MV-4-11 (cell line): ENCODE measurements around the gene SPCS3.
A peak's percentile ranks its signal among the peaks of the same experiment; 100 is the strongest.
"Not testable (repeated sequence)": the region's sequence is repeated elsewhere in the genome, so short reads cannot be mapped to it uniquely, and the experiment has no call there.

Experiments
- DNase-seq: peaks from one replicate; lab custom pipeline; 2025; lab: John Stamatoyannopoulos, UW

Gene SPCS3

DNA sequence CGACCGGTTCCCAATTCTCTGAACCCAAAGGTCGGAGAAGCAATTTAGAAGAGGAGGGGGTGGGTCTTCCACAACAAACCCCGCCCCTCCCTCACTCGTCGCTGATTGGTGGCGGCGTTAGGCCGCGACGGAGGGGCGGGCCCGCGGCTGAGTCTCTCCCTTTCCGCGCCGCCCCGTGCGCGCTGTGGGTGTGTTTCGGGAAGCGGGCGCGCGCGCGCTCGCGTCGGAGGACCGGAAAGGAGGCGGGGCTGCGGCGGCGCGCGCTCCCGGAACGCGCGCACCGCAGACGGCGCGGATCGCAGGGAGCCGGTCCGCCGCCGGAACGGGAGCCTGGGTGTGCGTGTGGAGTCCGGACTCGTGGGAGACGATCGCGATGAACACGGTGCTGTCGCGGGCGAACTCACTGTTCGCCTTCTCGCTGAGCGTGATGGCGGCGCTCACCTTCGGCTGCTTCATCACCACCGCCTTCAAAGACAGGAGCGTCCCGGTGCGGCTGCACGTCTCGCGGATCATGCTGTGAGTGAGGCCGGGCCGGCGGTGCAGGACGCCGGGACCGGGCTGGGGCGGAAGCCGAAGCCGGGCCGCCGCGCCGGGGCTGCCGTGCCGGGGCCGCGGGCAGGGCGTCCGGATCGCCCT, at the start of gene SPCS3:
TSS of gene SPCS3 (plus strand) at position 263 of the 636 bp plus-strand sequence. CDS start at position 374, 111 bp downstream.
- DNase-seq: peak; percentile 93

DNA sequence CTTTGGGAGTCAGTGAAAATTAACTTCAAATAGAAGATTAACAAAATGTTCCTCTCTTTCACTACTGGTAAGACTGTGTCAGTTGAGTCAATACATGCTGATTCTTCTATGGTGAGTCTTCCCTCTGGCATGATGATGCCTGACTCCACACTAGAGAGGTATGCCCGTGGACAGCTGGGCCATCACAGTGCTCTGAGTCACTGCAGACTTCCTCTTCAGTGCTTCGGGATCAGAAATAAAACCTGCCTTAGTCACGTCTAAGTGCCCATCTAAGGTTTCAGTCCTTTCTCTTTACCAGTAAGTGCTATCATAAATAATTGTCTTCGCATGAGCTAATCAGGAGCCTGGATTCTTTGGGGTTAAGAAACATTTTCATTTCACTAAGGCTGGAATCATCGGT, 49.1 kb upstream of the SPCS3 start:
- no peak for DNase-seq

DNA sequence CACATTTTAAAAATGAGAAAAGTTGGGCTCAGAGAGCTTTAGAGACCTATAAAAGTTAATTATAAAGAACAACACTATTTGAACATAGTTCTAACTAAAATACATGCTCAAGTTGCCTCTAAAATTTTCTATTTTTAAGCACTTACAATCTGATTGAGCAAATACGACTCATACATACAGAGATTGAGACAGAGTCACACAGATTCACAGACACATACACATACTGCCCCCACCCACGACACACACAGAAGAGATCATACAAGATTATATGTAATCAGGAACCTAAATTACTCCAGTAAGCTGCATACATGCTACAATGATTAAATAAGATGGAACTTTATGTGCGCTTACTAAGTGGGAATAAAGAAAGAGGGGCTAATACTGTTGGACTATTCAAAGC, 48.0 kb upstream of the SPCS3 start:
- no peak for DNase-seq

DNA sequence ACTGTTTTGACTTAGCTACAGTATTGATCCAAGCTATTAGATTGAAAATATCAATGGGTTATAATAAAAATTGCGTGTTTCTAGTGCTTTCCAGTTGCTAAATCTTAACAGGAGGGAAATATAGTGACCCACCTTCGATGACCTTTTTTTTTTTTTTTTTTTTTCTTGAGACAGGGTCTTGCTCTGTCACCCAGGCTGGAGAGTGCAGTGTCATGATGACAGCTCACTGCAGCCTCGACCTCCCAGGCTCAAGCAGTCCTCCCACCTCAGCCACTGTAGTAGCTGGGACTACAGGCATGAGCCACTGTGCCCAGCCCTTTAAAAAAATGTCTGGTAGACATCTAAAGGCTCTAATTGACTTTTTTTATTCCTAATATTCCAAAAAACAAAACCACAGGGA, 47.0 kb upstream of the SPCS3 start:
- DNase-seq: no peak

DNA sequence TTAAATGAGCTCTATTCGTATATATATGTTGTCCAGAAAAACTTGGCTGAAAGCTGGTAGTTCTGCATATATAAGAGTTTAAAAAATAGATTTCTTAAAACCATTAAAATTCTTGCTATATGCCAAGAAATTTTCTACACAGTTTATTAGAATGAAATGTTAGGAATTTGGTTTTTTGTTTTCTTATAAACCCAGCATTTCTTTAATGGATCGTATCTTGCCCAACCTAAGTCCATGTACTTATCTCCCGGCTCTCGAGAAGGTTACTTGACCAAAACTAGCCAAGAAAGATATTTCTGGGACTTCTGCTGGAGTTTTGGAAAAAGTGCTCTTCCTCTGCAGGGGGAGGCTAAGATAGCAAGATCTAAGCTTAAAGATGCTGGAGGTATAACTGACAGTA, 46.0 kb upstream of the SPCS3 start:
- no peak for DNase-seq

DNA sequence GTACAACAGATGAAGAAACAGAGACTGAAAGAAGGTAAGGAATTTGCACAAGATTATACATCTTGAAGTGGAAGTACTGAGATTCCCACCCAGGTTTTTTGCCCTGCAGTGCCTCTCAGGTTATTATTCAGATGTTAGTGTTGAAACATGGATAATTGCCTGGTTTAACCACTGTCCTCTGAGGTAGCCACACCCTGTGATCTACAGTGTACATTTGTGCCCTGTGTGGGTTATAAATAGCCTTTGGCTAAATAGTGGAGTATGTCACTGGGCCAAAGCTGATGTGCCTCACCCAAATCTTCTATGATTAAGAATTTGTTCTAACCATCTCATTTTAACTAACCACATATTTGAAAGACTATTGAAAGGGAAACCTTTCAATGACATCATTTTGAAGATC, 45.3 kb upstream of the SPCS3 start:
- DNase-seq: no peak

DNA sequence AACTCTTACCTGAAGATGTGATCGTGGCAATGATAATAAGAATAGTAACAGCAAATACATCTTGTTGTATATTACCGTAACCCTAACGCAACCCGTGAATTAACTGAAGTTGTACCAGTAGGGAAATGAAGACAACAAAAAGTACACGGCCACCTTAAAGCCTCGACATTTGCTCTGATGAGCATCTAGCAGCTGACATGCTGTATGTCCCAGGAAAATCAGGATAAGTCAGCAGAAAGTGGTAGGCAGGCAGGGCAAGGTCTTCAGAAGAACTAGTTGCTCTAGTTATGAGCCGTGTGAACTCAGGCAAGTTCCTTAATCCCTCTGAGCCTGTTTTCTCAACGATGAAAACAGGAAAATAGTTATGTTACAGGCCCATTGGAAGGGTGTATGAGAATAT, 43.1 kb upstream of the SPCS3 start:
- no peak for DNase-seq

DNA sequence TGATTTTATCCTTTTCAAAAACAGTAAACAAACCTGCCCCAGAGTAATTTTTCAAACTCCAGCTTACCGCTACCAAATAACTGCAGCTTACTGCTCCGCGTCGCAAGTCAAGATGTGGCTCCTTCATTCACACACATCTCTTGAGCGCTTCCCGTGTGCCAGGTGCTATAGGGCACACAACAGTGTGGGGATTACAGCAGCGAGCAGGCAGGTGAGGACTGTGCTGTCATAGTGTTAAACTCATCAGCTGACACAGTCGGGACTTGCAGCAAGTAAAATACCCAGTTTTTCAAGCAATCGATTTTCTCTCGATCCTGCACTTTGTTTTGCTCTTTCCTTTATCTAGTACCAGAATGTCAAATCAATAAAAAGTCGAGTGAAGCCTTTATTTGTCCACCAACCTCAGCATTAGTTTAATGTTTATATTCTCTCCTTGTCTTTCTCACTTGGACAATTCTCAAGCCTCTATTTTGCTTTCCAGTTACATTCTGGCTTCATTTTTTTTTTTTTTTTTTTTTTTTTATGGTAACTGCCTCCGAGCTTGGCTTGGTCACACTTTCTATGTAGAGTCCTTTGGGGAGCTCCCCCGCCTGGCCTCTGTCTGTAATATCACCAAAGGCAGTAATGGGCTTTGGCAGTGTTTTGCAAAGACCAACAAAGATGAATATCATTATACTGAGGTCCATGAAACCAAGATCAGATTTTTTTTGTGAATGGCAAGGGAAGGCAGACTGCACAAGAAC, 42.4 kb upstream of the SPCS3 start:
- DNase-seq: peak; percentile 27

DNA sequence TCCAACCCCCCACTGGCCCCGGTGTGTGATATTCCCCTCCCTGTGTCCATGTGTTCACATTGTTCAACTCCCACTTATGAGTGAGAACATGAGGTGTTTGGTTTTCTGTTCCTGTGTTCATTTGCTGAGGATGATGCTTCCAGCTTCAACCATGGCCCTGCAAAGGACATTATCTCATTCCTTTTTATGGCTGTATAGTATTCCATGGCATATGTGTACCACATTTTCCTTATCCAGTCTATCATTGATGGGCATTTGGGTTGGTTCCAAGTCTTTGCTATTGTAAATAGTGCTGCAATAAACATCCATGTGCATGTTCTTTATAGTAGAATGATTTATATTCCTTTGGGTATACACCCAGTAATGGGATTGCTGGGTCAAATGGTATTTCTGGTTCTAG, 40.2 kb upstream of the SPCS3 start:
- DNase-seq: not testable (repeated sequence)

DNA sequence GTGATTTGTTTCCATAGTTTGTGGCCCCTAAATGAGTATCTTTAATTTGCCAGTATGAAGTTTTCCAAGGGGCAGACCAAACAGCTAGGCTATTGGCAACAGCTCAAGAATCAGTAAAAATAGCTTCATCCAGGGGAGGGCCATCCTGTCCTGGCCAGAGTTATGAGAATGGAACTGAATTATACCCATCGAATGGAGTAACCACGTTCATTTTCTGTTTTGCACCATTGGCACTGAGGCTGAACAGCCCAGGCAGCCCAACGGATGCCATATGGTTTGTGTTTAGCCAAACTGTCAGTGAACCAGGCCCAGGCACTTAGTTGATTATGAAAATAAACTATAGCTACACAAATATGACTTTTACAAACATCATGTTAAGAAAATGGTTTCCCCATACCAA, 33.0 kb upstream of the SPCS3 start:
- DNase-seq: no peak

DNA sequence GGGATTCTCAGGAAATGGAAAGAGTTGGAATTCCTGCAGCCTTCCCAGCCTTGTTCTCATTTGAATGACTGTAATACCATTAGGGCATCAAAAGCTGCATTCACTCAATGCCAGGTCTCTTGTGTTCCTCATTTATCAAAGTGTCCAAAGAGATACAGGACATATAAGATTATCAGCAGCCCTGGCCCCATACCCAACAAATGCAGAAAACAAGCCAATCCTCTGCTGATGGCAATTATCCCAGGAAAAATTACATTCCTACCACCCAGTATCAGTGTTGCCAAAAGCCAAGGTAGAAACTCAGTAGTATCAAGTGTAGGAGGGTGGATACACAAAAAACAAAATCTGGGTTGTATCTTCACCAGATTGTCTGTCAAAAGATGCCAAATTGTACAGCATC, 32.2 kb upstream of the SPCS3 start:
- DNase-seq: no peak

DNA sequence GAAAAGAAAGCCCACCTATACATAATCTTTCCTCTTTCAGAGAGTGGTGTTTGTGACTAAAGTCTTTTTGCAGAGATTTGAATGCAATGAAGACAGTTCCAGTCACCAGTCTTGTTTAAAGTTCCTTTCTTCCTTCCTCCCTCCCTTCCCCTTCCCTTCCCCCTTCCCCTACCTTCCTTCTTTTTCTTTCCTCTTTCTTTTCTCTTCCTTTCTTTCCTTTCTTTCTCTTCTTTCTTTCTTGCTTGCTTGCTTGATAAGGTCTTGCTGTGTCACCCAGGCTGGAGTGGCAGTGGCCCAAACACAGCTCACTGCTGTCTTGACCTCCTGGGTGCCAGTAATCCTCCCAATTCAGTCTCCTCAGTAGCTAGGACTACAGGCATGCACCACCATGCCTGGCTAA, 31.7 kb upstream of the SPCS3 start:
- DNase-seq: no peak

DNA sequence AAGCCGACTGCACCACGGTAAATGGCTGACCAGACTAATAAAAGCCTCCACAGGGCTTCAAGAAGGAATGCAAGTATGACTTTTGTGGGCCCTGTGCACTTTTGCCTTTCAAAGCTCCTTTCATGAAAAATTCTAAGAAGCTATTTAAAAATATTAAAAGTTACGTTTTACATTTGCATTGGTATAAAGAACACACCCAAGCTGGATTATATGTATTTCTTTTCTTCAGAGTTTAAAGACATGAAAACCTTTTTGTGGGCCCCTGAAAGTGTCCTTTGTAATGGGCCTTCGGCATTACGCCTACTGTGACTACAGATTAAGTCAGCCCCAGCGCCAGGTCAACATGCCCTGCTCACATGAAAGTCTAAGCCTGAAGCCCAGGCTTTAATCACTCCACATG, 30.2 kb upstream of the SPCS3 start:
- no peak for DNase-seq

DNA sequence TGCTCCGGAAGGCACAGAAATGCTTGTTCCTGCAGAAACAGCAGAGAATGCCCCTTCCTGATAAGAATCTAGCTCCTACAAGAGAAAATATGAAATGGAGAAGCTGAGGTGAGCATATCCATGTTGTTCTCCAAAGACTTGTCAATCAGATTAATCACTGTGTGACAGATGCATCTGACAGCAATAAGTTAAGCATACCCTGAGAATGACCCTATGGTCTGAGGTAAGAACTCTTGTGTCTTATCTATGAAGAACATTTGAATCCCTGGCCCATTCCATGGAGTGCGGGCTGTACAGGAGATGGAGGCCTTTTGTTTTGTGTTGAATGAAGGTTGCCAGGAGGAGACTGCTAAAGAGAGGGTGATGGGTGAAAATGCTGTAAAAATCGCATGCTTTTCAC, 29.2 kb upstream of the SPCS3 start:
- no peak for DNase-seq

DNA sequence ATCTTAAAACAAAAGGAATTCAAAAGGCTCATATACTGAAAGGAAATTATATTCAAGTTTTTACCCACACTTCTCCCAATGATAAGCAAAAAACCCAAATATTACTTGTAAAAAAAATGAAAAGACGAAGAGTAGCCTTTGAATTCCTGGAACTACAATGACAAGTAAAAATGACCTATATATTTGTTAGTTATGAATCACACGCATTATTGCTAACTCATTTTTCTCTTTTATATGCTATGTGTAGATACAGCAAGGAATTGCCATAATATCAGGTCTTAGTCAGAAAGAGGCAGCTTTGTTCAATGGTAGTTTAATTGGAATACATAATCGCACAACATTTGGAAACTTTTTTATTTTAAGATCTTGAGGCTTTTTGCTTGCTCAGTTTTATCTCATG, 28.0 kb upstream of the SPCS3 start:
- DNase-seq: no peak

DNA sequence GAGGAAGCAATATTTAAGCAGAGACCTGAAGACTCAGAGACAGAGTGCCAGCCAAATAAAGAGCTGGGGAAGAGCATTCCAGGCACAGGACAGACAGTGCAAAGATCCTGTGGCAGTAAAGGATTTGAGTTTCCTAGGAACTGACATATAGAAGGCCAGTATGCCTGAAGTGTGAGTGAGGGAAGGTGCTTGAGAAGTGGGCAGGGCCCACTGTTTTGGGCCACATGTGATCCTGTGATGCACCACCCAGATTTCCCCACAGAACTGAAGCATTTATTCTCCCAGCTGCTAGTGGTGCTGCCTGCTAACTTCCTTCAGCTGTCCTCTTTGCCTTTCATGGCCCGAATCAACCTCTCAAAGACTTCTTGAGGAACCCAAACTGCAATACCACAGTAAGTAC, 26.8 kb upstream of the SPCS3 start:
- DNase-seq: no peak

DNA sequence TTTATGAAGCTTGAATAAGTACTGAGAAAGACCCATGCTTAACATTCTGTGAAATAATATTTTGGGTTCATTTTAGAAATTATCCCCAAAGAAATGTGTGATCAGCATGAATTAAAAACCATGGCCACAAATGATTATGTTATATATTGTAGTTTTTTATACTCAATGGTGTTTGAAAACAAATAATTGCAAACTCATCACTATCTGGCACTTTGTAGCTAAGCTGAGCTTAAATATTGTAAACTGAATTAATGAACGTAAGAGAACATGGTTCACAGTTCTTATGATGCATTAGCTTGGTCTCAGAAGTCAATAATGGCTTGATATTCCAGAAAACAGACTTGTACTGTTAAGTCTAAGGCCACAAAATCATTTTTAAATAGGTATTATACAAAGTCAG, 26.1 kb upstream of the SPCS3 start:
- no peak for DNase-seq

DNA sequence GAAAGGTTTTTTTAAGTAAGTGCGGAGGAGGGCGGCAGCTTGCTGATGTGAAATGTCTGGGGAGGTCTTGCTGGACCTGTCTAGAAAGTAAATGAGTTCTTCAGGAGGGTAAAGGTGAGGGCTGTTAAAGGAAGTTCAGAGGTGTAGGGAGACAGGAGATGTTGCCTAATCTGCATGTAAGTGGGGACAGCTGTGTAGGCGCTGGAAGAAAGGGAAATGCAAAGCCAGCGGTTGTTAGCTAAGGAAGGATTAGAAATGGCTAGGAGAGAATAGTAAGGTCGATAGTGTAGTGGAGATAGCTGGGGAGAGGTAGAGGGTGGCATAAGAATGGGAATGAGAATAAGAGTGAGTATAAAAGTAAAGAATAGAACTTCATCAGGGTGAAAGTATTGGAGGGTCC, 23.9 kb upstream of the SPCS3 start:
- not testable (repeated sequence) for DNase-seq

DNA sequence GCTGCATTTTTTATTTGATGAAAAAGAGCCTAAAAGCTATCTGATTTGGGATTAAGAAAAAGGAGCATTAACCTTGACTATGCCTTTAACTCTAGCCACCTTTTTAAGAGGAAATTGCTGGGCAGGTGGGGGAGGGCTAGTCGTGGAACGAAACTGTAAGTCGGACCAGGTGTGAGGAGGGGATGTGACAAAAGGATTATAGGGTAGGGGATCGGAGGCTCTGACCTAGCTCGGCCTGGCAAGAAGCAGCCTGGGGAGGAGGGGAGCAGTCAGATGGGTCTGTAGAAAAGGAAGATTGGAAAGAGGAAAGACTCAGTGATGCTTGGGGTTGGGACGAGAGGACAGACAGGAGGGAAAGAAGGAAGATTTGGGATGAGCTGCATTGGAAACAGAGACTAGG, 21.1 kb upstream of the SPCS3 start:
- no peak for DNase-seq

DNA sequence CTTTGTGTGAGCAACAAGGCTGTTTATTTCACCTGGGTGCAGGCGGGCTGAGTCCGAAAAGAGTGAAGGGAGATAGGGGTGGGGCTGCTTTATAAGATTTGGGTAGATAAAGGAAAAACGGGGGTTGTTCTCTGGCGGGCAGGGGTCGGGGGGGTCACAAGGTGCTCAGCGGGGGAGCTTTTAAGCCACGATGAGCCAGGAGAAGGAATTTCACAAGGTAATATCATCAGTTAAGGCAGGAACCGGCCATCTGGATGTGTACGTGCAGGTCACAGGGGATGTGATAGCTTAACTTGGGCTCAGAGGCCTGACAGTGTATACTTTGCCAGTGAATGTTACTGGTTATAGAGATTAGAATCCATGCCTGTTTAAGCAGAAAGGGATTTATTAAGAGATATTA, 19.7 kb upstream of the SPCS3 start:
- no peak for DNase-seq

DNA sequence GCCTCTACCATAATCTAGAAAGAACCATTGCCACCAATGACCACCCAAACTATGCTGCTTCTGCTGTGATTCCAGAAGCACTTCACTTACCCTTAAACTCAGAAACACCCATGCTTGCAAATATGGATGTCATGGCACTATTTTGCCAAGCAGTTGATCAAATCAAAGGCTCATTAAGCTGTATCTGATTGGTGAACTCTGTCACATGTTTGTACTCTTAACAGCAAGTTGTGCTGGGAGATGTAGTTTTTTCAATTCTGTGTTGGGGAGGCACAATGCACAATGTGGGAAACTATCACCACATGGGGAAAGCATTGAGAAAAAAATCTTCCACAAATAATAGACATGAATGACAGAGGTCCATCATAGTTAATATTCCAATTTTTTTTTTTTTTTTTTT, 19.2 kb upstream of the SPCS3 start:
- DNase-seq: no peak

DNA sequence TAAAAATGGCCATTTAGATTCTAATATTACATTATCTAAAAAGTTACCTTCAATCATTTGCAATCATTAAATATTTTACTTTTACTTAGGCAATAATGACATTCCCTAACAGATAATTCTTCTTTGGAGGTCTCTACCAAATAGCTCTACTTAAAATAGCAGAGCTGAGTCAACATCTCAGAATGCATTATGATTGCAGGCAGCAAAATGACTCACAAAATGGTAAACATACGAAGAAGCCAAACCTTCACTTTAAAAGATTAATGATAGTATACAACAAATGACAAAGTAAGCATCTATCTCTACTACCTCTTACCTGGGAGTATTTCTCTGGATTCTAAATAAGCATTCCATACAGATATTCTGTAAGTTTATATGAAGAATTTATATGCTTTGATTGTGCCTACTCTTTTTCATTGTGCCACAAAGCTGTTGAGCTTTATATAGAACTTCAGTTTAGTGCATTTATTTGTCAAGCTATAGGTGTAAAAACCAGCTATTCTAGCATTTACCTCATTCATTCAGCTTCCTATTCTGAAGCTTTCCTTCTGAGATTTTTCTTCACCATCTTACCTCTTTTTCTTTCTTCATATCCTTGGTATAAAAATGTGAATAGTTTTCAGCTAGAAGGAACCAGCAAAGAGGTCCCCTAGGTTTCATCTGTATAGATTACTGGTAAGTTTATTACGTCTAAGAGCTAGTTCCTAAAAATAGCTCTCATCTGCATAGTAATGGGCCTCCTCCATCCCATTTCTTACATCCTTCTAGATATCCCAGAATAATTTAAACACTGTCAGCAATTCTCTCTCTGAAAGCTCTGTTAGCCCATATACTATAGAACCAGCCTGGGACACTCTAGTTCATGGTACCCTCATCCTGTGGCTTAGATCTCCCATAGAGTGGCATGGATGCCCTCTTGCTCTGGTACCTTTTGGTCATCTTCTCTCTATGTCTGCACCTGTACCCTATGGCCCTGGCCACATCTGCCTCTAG, 17.2 kb upstream of the SPCS3 start:
- no peak for DNase-seq

DNA sequence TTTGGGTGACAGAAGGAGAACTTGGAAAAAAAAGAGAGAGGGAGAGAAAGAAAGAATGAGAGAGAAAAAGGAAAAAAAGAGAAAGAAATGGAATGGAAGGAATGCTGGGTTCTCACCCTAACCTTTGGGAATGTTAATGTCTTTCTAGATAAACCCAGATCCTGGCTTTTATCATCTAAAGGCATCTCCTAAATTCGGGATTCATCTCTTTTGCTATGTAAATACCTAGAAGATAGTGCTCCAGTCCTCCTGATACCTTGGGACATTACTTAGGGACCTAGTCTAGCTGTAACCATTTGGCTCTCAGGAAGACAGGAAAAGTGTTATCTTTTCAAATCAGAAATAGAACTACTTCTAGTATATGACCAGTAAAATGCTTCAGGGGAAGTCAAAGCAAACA, 15.8 kb upstream of the SPCS3 start:
- DNase-seq: no peak
